GM23248 (cell line): ENCODE measurements around the gene ZFP36.
"Not testable (repeated sequence)": the region's sequence is repeated elsewhere in the genome, so short reads cannot be mapped to it uniquely, and the experiment has no call there.

ENCODE experiments used
- EZH2 ChIP-seq: fragments of 200-600 bp; sonication (generic); IDR thresholded peaks from 2 replicates; pipeline ENCODE4 v1.6.1; 2018; ENCODE audit warnings: antibody characterized with exemption, mild to moderate bottlenecking; ENCODE audit not compliant: insufficient read depth, poor library complexity, severe bottlenecking
- EZH2phosphoT487 ChIP-seq: fragments of 200-600 bp; sonication (generic); IDR thresholded peaks from 2 replicates; pipeline ENCODE4 v1.6.1; 2018; ENCODE audit warnings: antibody characterized with exemption, moderate library complexity, mild to moderate bottlenecking, low read depth; ENCODE audit not compliant: insufficient read depth

GRCh38 chr19:39379366-39379765, 27.3 kb upstream of the ZFP36 start:
- not testable (repeated sequence) for TF ChIP-seq EZH2, EZH2phosphoT487
